ENCODE results near the gene CDC42EP2.

Gene CDC42EP2

DNA sequence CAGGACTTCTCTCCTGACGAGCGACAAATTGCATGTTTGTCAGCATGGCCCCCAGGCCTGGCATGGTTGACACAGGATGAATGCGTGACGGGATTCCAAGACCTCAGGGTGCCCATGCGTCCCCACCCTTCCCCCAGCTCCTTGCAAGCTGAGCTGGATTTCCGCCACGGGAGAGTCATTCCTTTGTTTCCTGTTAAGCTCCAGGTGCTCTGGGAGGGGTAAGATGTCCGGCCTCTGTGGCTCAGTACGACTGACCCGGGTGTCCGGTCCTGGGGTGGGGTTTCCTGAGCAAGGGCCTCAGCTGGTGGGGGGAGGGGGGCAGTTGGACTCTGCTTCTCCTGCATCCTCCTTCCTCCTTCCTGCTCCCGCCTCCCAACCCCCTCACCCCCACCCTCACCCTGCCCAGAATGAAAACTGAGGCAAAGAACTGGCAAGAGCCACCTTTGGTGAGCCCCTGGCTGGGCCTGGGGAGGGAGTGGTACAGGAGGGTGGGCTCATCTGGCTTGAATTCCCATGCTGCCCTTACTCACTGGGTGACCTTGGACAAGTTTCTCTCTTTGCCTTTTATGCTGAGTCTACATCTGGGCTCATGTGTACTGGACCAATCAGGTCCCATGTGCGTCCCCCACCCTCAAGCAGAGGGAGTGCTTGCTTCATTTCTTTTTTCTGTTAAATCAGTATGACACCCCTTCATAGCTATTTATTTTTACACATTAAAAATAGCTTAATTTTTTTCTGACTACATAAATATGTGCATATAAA lies 2.5 kb downstream of the CDC42EP2 start:
- peaks cover 15% of the 10 kb centered on the region for H3K27me3 ChIP-seq (ENCODE audit: insufficient read depth, insufficient read length)
- peak overlapping the region; percentile 53 for H3K9ac ChIP-seq (ENCODE audit: insufficient read length, low read depth)
- peaks cover 39% of the 10 kb centered on the region for H3K36me3 ChIP-seq (ENCODE audit: insufficient read depth, insufficient read length, low read length)
- no peaks in the 10 kb centered on the region for H3K9me3 ChIP-seq (ENCODE audit: insufficient read depth, low read length)
- no peak for TF ChIP-seq ZNF274 (IDR thresholded peaks at IDR 0.05; ENCODE audit: low read depth, low read length)
- TF ChIP-seq SUZ12 (IDR thresholded peaks at IDR 0.05; ENCODE audit: extremely low read depth, insufficient read depth, insufficient read length): no peak
- no peak for TF ChIP-seq YY1 (IDR thresholded peaks at IDR 0.05; ENCODE audit: insufficient read depth, insufficient read length)
- peaks cover 30% of the 10 kb centered on the region for H3K4me1 ChIP-seq (ENCODE audit: insufficient read depth, insufficient read length)
- H3K4me3 ChIP-seq (ENCODE audit: insufficient read length, low read depth): peak overlapping the region; percentile 9
- no peak for DNase-seq (ENCODE audit: low read depth, low spot score)

DNA sequence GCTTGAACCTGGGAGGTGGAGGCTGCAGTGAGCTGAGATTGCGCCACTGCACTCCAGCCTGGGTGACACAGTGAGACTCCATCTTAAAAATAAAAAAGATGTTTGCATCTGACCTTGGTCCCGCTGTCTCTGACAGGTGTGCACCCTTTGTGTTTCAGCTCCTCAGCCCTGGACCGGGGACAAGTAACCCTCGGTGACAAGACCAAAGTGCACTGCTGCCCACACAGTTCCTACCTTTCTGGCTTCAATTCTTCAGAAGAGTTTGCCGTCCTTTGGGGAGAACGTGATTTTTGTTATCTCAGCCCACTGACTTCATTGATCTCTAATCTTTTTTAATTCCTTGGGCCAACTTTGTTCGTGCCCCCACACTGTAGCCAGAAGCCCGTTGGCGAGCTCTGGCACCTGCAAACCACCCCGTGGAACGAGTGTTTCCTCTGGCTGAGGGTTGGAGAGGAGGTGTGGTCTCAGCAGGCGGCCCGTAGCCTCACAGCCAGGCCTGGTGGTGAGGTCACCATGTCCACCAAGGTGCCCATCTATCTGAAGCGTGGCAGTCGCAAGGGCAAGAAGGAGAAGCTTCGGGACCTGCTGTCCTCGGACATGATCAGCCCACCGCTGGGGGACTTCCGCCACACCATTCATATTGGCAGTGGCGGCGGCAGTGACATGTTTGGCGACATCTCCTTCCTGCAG lies 5.9 kb downstream of the CDC42EP2 start:
- H3K36me3 ChIP-seq (ENCODE audit: insufficient read depth, insufficient read length, low read length): peaks cover 54% of the 10 kb centered on the region
- no peaks in the 10 kb centered on the region for H3K27me3 ChIP-seq (ENCODE audit: insufficient read depth, insufficient read length)
- H3K4me1 ChIP-seq (ENCODE audit: insufficient read depth, insufficient read length): peaks cover 25% of the 10 kb centered on the region
- no peaks in the 10 kb centered on the region for H3K9me3 ChIP-seq (ENCODE audit: insufficient read depth, low read length)
- DNase-seq (ENCODE audit: low read depth, low spot score): no peak
- H3K9ac ChIP-seq (ENCODE audit: insufficient read length, low read depth): no peak overlapping the region
- H3K4me3 ChIP-seq (ENCODE audit: insufficient read length, low read depth): no peak overlapping the region
- TF ChIP-seq YY1 (IDR thresholded peaks at IDR 0.05; ENCODE audit: insufficient read depth, insufficient read length) (no peak), ZNF274 (IDR thresholded peaks at IDR 0.05; ENCODE audit: low read depth, low read length) (no peak), SUZ12 (IDR thresholded peaks at IDR 0.05; ENCODE audit: extremely low read depth, insufficient read depth, insufficient read length) (no peak)

DNA sequence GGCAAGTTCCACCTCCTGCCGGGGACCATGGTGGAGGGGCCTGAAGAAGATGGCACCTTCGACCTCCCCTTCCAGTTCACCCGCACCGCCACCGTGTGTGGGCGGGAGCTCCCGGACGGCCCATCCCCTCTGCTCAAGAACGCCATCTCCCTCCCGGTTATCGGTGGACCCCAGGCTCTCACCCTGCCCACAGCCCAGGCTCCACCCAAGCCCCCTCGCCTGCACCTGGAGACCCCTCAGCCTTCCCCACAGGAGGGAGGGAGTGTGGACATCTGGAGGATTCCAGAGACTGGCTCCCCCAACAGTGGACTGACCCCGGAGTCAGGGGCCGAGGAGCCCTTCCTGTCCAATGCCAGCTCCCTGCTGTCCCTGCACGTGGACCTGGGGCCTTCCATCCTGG lies 6.4 kb downstream of the CDC42EP2 start:
- H3K27me3 ChIP-seq (ENCODE audit: insufficient read depth, insufficient read length): no peaks in the 10 kb centered on the region
- H3K9ac ChIP-seq (ENCODE audit: insufficient read length, low read depth): no peak overlapping the region
- no peaks in the 10 kb centered on the region for H3K9me3 ChIP-seq (ENCODE audit: insufficient read depth, low read length)
- no peak for TF ChIP-seq YY1 (IDR thresholded peaks at IDR 0.05; ENCODE audit: insufficient read depth, insufficient read length)
- no peak for DNase-seq (ENCODE audit: low read depth, low spot score)
- no peak overlapping the region for H3K4me3 ChIP-seq (ENCODE audit: insufficient read length, low read depth)
- H3K4me1 ChIP-seq (ENCODE audit: insufficient read depth, insufficient read length): peaks cover 22% of the 10 kb centered on the region
- H3K36me3 ChIP-seq (ENCODE audit: insufficient read depth, insufficient read length, low read length): peaks cover 52% of the 10 kb centered on the region

DNA sequence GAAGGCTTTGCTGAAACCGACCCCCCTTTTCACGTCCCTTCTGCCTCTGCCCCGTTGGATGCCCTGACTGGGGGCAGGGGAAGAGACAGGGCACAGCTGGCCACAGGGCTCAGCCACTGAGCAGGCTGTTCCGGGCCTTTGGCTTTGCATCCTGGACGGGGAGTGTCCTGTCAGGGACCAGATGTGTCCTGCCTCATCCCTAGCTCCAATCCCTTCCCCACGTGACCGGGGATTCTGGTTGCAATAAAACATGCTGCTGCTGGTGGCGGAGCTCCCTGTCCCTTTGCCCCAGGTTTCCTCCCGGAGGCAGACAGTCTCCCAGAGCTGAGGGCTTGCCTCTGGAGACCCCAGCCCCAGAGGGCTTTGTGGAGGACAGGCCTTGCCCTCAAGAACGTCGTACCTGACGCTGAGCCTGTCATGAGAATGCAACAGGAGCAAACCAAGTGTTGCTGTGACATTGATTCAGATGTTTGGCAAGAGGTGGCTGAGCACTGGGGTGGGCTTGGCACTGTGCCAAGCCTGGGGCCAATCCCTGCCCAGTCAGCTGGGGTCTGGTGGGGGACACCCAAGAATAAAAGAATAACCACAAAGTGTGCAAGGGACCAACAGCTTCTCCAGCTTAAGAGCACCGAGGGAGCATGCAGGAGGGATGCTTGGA lies 7.3 kb downstream of the CDC42EP2 start:
- Histone ChIP-seq H3K4me1 (ENCODE audit: insufficient read depth, insufficient read length) (peaks cover 13% of the 10 kb centered on the region), H3K36me3 (ENCODE audit: insufficient read depth, insufficient read length, low read length) (peaks cover 44% of the 10 kb centered on the region), H3K9me3 (ENCODE audit: insufficient read depth, low read length) (no peaks in the 10 kb centered on the region), H3K9ac (ENCODE audit: insufficient read length, low read depth) (no peak overlapping the region), H3K4me3 (ENCODE audit: insufficient read length, low read depth) (no peak overlapping the region), H3K27me3 (ENCODE audit: insufficient read depth, insufficient read length) (no peaks in the 10 kb centered on the region)
- TF ChIP-seq YY1 (IDR thresholded peaks at IDR 0.05; ENCODE audit: insufficient read depth, insufficient read length) (no peak), SUZ12 (IDR thresholded peaks at IDR 0.05; ENCODE audit: extremely low read depth, insufficient read depth, insufficient read length) (no peak), ZNF274 (IDR thresholded peaks at IDR 0.05; ENCODE audit: low read depth, low read length) (no peak)
- no peak for DNase-seq (ENCODE audit: low read depth, low spot score)

DNA sequence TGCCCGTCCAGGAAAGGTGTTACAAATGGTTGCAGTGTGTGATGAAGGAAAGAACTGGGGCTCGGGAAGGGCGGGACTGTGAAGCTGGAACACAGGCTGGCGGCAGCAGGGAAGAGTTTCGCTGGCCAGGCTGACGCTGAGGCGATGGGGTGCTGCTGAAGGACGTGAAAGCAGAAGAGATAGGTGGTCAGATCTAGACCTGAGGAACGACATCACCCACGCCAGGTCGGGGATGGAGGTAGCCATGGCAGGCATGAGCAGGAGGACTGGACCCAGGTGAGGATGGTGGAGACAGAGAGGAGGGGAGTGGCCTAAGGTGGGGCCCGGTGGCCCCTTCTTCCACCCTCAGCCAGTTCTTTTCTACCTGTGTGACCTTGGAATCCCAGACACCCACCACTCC lies 9.1 kb downstream of the CDC42EP2 start:
- peaks cover 44% of the 10 kb centered on the region for H3K36me3 ChIP-seq (ENCODE audit: insufficient read depth, insufficient read length, low read length)
- no peak overlapping the region for H3K4me3 ChIP-seq (ENCODE audit: insufficient read length, low read depth)
- TF ChIP-seq SUZ12 (IDR thresholded peaks at IDR 0.05; ENCODE audit: extremely low read depth, insufficient read depth, insufficient read length) (no peak), ZNF274 (IDR thresholded peaks at IDR 0.05; ENCODE audit: low read depth, low read length) (no peak)
- H3K27me3 ChIP-seq (ENCODE audit: insufficient read depth, insufficient read length): no peaks in the 10 kb centered on the region
- no peak for DNase-seq (ENCODE audit: low read depth, low spot score)
- no peak overlapping the region for H3K9ac ChIP-seq (ENCODE audit: insufficient read length, low read depth)
- H3K4me1 ChIP-seq (ENCODE audit: insufficient read depth, insufficient read length): peaks cover 8% of the 10 kb centered on the region
- no peaks in the 10 kb centered on the region for H3K9me3 ChIP-seq (ENCODE audit: insufficient read depth, low read length)

DNA sequence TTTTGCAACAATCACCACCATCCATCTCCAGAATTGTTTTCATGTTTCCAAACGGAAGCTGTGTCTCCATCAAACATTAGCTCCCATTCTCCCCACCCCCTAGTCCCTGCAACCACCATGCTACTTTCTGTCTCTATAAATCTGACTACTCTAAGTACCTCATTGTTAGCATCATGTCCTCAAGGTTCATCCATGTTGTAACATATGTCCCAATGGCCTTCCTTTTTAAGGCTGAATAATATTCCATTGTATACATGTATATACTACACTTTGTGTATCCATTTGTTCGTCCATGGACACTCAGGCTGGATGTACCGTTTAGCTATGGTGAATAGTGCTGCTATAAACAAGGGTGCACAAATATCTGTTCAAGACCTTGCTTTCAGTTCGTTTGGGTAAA lies 10.8 kb downstream of the CDC42EP2 start:
- no peak for DNase-seq (ENCODE audit: low read depth, low spot score)
- Histone ChIP-seq H3K9me3 (ENCODE audit: insufficient read depth, low read length) (no peaks in the 10 kb centered on the region), H3K4me3 (ENCODE audit: insufficient read length, low read depth) (no peak overlapping the region), H3K27me3 (ENCODE audit: insufficient read depth, insufficient read length) (no peaks in the 10 kb centered on the region), H3K9ac (ENCODE audit: insufficient read length, low read depth) (no peak overlapping the region), H3K36me3 (ENCODE audit: insufficient read depth, insufficient read length, low read length) (peaks cover 33% of the 10 kb centered on the region), H3K4me1 (ENCODE audit: insufficient read depth, insufficient read length) (peaks cover 3% of the 10 kb centered on the region)
- no peak for TF ChIP-seq YY1 (IDR thresholded peaks at IDR 0.05; ENCODE audit: insufficient read depth, insufficient read length)
- no peak for TF ChIP-seq SUZ12 (IDR thresholded peaks at IDR 0.05; ENCODE audit: extremely low read depth, insufficient read depth, insufficient read length)
- no peak for TF ChIP-seq ZNF274 (IDR thresholded peaks at IDR 0.05; ENCODE audit: low read depth, low read length)

DNA sequence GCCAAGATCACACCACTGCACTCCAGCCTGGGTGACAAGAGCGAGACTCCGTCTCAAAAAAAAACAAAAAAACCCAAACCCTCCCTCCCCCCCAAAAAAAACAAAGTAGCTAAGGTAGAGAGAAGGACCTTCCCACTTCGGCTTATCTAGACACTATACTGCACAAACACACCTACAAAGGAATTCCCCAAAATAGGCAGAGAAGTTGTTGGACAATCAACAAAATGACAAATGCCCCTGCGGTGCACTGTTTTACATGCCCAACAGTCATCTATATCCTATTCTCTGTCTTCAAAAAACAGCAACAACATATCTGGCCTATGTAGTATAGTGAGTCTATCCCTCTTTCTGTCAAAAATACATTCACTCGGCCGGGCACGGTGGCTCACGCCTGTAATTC lies 12.4 kb downstream of the CDC42EP2 start:
- no peak overlapping the region for H3K4me3 ChIP-seq (ENCODE audit: insufficient read length, low read depth)
- no peak for DNase-seq (ENCODE audit: low read depth, low spot score)
- H3K4me1 ChIP-seq (ENCODE audit: insufficient read depth, insufficient read length): peaks cover 3% of the 10 kb centered on the region
- TF ChIP-seq SUZ12 (IDR thresholded peaks at IDR 0.05; ENCODE audit: extremely low read depth, insufficient read depth, insufficient read length): no peak
- no peaks in the 10 kb centered on the region for H3K9me3 ChIP-seq (ENCODE audit: insufficient read depth, low read length)
- H3K27me3 ChIP-seq (ENCODE audit: insufficient read depth, insufficient read length): no peaks in the 10 kb centered on the region
- peaks cover 17% of the 10 kb centered on the region for H3K36me3 ChIP-seq (ENCODE audit: insufficient read depth, insufficient read length, low read length)
- no peak overlapping the region for H3K9ac ChIP-seq (ENCODE audit: insufficient read length, low read depth)
